Measurements from ENCODE around the gene AGBL3. TPM values are rescaled to one million over a fixed set of nuclear protein-coding genes. Genes with fewer than 3 reads are reported as not detected.

Gene AGBL3
- total and polyA plus RNA-seq, 9 of the 15 experiments (the other 6 are each of a cell fraction or from before 2014, with no cell fraction given): 0.54 to 2.9 (median 1.7) TPM

DNA sequence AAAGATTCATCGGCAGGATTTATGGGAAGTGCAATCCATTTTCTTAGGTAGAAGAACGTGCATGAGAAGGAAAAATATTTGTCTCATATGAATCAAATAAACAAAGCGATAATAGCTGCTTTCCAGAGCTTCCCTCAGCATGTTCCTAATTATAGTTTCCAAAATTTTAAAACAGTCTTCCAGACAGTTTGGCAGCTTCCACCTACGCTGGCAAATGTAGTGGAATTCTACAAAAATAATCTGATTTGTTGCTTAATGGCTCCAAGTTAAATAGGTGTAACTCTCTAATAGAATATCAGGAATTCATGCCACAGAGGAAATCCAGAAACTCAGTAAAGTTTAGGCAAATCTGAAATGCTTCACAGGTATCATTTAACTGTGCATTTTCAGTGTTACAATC lies 23.3 kb upstream of the AGBL3 start:
- Histone ChIP-seq H3K27me3 (ENCODE audit: control insufficient read depth in 2 of 2, insufficient read depth in 2 of 2, low read length in 2 of 2) (peaks cover 30 to 40% of the 10 kb centered on the region in 2 experiments; a peak in 4 of 5 replicates), H3K9ac (ENCODE audit: insufficient read depth in 1 of 2, low read depth in 2 of 2, low read length in 2 of 2) (no peak overlapping the region), H3K4me1 (replicated peaks in 1 of 2; ENCODE audit: control insufficient read depth in 2 of 2, insufficient read depth in 2 of 2, low read length in 2 of 2) (no peaks in the 10 kb centered on the region), H3K79me2 (ENCODE audit: control insufficient read depth, insufficient read depth, low read length) (no peaks in the 10 kb centered on the region), H3K27ac (ENCODE audit: extremely low read depth, low read depth, low read length) (no peak overlapping the region), H3K9me1 (ENCODE audit: control insufficient read depth, insufficient read depth, low read length) (no peaks in the 10 kb centered on the region), H3K9me3 (replicated peaks; ENCODE audit: control insufficient read depth, insufficient read depth, low read depth, low read length) (no peaks in the 10 kb centered on the region), H4K20me1 (replicated peaks; ENCODE audit: control insufficient read depth, insufficient read depth, low read length) (no peaks in the 10 kb centered on the region), H3K36me3 (ENCODE audit: control insufficient read depth, insufficient read depth, low read length) (no peaks in the 10 kb centered on the region), H2AFZ (ENCODE audit: low read depth, low read length) (no peak overlapping the region), H3K4me2 (ENCODE audit: insufficient read depth, low read length) (no peak overlapping the region), H3K4me3 (no peak overlapping the region)
- FAIRE-seq (no peak), DNase-seq (ENCODE audit: extremely low read depth in 1 of 4, low spot score in 3 of 4) (no peak), ATAC-seq (no peak)
- intact Hi-C loops (cut with micrococcal nuclease) (no loop called here), in situ Hi-C loops (cut with MboI) (no loop called here)
- 3% methylated on average over 4 of the region's 4 CpGs for WGBS (ENCODE audit: insufficient coverage, low coverage, missing lambda C conversion rate)
- ChIA-PET CTCF (ENCODE audit: low intra/inter-chr PET ratio) (no interaction called here), POLR2A (no interaction called here)
- no TSS peak for BruUV-seq (replicated peaks)
- no peak for TF ChIP-seq DDX20 (tag; IDR thresholded peaks at IDR 0.05; ENCODE audit: low read depth)
- no peak for TF ChIP-seq SRSF3 (IDR thresholded peaks at IDR 0.05; ENCODE audit: insufficient read depth, low read length)
- TF ChIP-seq, protein P1, sequence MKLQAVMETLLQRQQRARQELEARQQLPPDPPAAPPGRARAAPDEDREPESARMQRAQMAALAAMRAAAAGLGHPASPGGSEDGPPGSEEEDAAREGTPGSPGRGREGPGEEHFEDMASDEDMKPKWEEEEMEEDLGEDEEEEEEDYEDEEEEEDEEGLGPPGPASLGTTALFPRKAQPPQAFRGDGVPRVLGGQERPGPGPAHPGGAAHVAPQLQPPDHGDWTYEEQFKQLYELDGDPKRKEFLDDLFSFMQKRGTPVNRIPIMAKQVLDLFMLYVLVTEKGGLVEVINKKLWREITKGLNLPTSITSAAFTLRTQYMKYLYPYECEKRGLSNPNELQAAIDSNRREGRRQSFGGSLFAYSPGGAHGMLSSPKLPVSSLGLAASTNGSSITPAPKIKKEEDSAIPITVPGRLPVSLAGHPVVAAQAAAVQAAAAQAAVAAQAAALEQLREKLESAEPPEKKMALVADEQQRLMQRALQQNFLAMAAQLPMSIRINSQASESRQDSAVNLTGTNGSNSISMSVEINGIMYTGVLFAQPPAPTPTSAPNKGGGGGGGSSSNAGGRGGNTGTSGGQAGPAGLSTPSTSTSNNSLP (IDR thresholded peaks at IDR 0.05; ENCODE audit: borderline replicate concordance, low read depth, low read length): no peak
- no peak for TF ChIP-seq EWSR1 (IDR thresholded peaks at IDR 0.05; ENCODE audit: borderline replicate concordance, low read depth, partially characterized antibody)
- TF ChIP-seq, protein P2, sequence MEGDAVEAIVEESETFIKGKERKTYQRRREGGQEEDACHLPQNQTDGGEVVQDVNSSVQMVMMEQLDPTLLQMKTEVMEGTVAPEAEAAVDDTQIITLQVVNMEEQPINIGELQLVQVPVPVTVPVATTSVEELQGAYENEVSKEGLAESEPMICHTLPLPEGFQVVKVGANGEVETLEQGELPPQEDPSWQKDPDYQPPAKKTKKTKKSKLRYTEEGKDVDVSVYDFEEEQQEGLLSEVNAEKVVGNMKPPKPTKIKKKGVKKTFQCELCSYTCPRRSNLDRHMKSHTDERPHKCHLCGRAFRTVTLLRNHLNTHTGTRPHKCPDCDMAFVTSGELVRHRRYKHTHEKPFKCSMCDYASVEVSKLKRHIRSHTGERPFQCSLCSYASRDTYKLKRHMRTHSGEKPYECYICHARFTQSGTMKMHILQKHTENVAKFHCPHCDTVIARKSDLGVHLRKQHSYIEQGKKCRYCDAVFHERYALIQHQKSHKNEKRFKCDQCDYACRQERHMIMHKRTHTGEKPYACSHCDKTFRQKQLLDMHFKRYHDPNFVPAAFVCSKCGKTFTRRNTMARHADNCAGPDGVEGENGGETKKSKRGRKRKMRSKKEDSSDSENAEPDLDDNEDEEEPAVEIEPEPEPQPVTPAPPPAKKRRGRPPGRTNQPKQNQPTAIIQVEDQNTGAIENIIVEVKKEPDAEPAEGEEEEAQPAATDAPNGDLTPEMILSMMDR (IDR thresholded peaks at IDR 0.05 in 2 of 3, conservative IDR thresholded peaks at IDR 0.05 in 1 of 3; ENCODE audit: insufficient read depth in 2 of 3, low read depth in 1 of 3, low read length in 3 of 3): no peak
- no peak for TF ChIP-seq CBX5 (IDR thresholded peaks at IDR 0.05; ENCODE audit: borderline replicate concordance, low read depth)
